Hepatocyte (in vitro differentiated cells): Measurements from ENCODE around the gene KCTD17.

Experiments
- CTCF ChIP-seq: fragments of 200-600 bp; sonication (generic); IDR thresholded peaks from 2 replicates; pipeline ENCODE4 v1.5.1; 2016; ENCODE audit warnings: antibody characterized with exemption, mild to moderate bottlenecking; ENCODE audit not compliant: poor library complexity
- EZH2phosphoT487 ChIP-seq: fragments of 200-600 bp; sonication (generic); IDR thresholded peaks from one replicate; pipeline ENCODE4 v1.6.1; 2018; ENCODE audit warnings: antibody characterized with exemption, mild to moderate bottlenecking, low read depth, moderate library complexity; ENCODE audit not compliant: unreplicated experiment, severe bottlenecking

GRCh38 chr22:37020192-37020479, 31.4 kb upstream of the KCTD17 start:
- no peak for TF ChIP-seq CTCF
- TF ChIP-seq EZH2phosphoT487 = no peak
